ENCODE results near the gene INTS1. TPM values are rescaled to one million over a fixed set of nuclear protein-coding genes. Genes with fewer than 3 reads are reported as not detected.

Gene INTS1
- total RNA-seq, 1 donor from 2014 or later, result 163 TPM

GRCh38 chr7:1539181-1539881 lies 35.1 kb upstream of the INTS1 start:
- peaks cover 5% of the 10 kb centered on the region for H3K36me3 Mint-ChIP-seq
- peaks cover 30% of the 10 kb centered on the region for H3K4me1 Mint-ChIP-seq
- H3K4me3 Mint-ChIP-seq, result peak overlapping the region; percentile 48
- no peaks in the 10 kb centered on the region for H3K9me3 Mint-ChIP-seq
- no peak for DNase-seq (ENCODE audit: low spot score in 2 of 2, unreplicated experiment in 2 of 2)
- TF ChIP-seq CTCF (IDR thresholded peaks at IDR 0.05; ENCODE audit: unreplicated experiment), result no peak
- H3K27me3 Mint-ChIP-seq (ENCODE audit: low read depth), result no peaks in the 10 kb centered on the region
- H3K27ac Mint-ChIP-seq, result peak overlapping the region; percentile 90

GRCh38 chr7:1538544-1539180 lies 34.5 kb upstream of the INTS1 start:
- DNase-seq (ENCODE audit: low spot score in 2 of 2, unreplicated experiment in 2 of 2), result no peak
- no peak for TF ChIP-seq CTCF (IDR thresholded peaks at IDR 0.05; ENCODE audit: unreplicated experiment)
- H3K36me3 Mint-ChIP-seq, result peaks cover 5% of the 10 kb centered on the region
- no peaks in the 10 kb centered on the region for H3K9me3 Mint-ChIP-seq
- peak overlapping the region; percentile 90 for H3K27ac Mint-ChIP-seq
- H3K4me1 Mint-ChIP-seq, result peaks cover 33% of the 10 kb centered on the region
- peak overlapping the region; percentile 48 for H3K4me3 Mint-ChIP-seq
- no peaks in the 10 kb centered on the region for H3K27me3 Mint-ChIP-seq (ENCODE audit: low read depth)

- DNase-seq (ENCODE audit: low spot score in 2 of 2, unreplicated experiment in 2 of 2), result peak; percentile 85 to 99
- TF ChIP-seq CTCF (IDR thresholded peaks at IDR 0.05; ENCODE audit: unreplicated experiment), result no peak
- Mint-ChIP-seq H3K4me1 (peaks cover 42% of the 10 kb centered on the region), H3K9me3 (no peaks in the 10 kb centered on the region), H3K27ac (peak overlapping the region; percentile 100), H3K36me3 (peaks cover 3% of the 10 kb centered on the region), H3K4me3 (peak overlapping the region; percentile 71), H3K27me3 (ENCODE audit: low read depth) (no peaks in the 10 kb centered on the region)
These were observed 33.6 kb upstream of the INTS1 start for GRCh38 chr7:1537535-1538412.

GRCh38 chr7:1536743-1537534 lies 32.8 kb upstream of the INTS1 start:
- no peak for TF ChIP-seq CTCF (IDR thresholded peaks at IDR 0.05; ENCODE audit: unreplicated experiment)
- no peaks in the 10 kb centered on the region for H3K9me3 Mint-ChIP-seq

GRCh38 chr7:1536455-1536742 lies 32.2 kb upstream of the INTS1 start:
- Mint-ChIP-seq H3K4me3 (peak overlapping the region; percentile 45), H3K9me3 (no peaks in the 10 kb centered on the region), H3K36me3 (no peaks in the 10 kb centered on the region), H3K27ac (peak overlapping the region; percentile 100), H3K27me3 (ENCODE audit: low read depth) (peaks cover 3% of the 10 kb centered on the region), H3K4me1 (peaks cover 56% of the 10 kb centered on the region)
- no peak for DNase-seq (ENCODE audit: low spot score in 2 of 2, unreplicated experiment in 2 of 2)
- TF ChIP-seq CTCF (IDR thresholded peaks at IDR 0.05; ENCODE audit: unreplicated experiment), result no peak

More at GRCh38 chr7:1536743-1537534, 32.8 kb upstream of the INTS1 start:
- Mint-ChIP-seq H3K4me1 (peaks cover 50% of the 10 kb centered on the region), H3K27me3 (ENCODE audit: low read depth) (no peaks in the 10 kb centered on the region), H3K4me3 (peak overlapping the region; percentile 56), H3K27ac (peak overlapping the region; percentile 100), H3K36me3 (no peaks in the 10 kb centered on the region)
- DNase-seq (ENCODE audit: low spot score in 2 of 2, unreplicated experiment in 2 of 2), result peak; percentile 95
